ENCODE measurements around the gene SYMPK.

SYMPK gene

DNA sequence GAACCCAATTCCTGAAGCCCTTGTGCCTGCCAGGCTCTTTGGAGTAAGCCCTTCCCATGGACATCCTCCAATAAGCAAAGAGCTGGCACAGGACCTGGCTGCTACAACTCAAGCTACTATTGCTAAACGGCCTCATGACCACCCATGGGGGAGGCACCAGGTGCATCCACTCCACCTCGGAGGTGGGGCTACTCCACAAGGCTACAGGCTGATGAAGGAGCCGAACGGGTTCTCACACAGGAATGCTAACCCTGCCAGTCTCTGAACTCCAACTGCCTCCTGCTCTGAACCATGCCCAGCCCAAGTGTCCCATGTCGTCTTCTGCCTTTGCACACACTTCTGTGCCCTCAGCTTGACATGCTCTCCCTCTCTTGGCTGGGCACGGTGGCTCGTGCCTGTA is 10.0 kb downstream of the SYMPK start:
- H3K14ac ChIP-seq (ENCODE audit: low read length): no peak overlapping the region
- no peaks in the 10 kb centered on the region for H3K27me3 ChIP-seq (ENCODE audit: control insufficient read depth in 3 of 3, insufficient read depth in 3 of 3, low read depth in 1 of 3, low read length in 3 of 3)
- H3K9ac ChIP-seq (ENCODE audit: low read depth, low read length, poor library complexity): no peak overlapping the region
- no peak overlapping the region for H2BK12ac ChIP-seq (ENCODE audit: low read length)
- no peak overlapping the region for H3K18ac ChIP-seq (ENCODE audit: low read length)
- no peak overlapping the region for H4K91ac ChIP-seq (ENCODE audit: low read depth, low read length, poor library complexity)
- H2AFZ ChIP-seq (ENCODE audit: low read length): no peak overlapping the region
- no peak overlapping the region for H2BK15ac ChIP-seq (ENCODE audit: low read length)
- no peak overlapping the region for H2AK5ac ChIP-seq (ENCODE audit: low read depth, low read length)
- H3K27ac ChIP-seq (replicated peaks; ENCODE audit: low read length): no peak overlapping the region
- no peak overlapping the region for H2BK120ac ChIP-seq (ENCODE audit: low read depth, low read length)
- H4K8ac ChIP-seq (ENCODE audit: low read depth, low read length): no peak overlapping the region
- H3K79me1 ChIP-seq (ENCODE audit: low read depth, low read length): peaks cover 6% of the 10 kb centered on the region
- DNase-seq (ENCODE audit: low spot score): no peak
- peaks cover 0 to 2% of the 10 kb centered on the region in 2 donors for H3K9me3 ChIP-seq (replicated peaks in 1 of 2; ENCODE audit: control insufficient read depth in 2 of 2, insufficient read depth in 1 of 2, low read depth in 1 of 2, low read length in 2 of 2)
- no peak overlapping the region for H3K4me3 ChIP-seq (ENCODE audit: low read length in 2 of 2)
- H2BK5ac ChIP-seq (ENCODE audit: low read length): no peak overlapping the region
- H3K4me1 ChIP-seq (ENCODE audit: control insufficient read depth in 2 of 2, insufficient read depth in 1 of 2, low read depth in 1 of 2, low read length in 2 of 2): no peaks in the 10 kb centered on the region
- H3K4me2 ChIP-seq (ENCODE audit: insufficient read depth, low read length, poor library complexity, severe bottlenecking): no peak overlapping the region
- no peak overlapping the region for H3K4ac ChIP-seq (ENCODE audit: low read length)
- WGBS, 2 donors (ENCODE audit: extremely low coverage in 2 of 2, insufficient read length in 2 of 2, insufficient replicate concordance in 1 of 2): no CpG with 5 or more reads among the region's 7 CpGs
- H3K23ac ChIP-seq (ENCODE audit: low read depth, low read length, poor library complexity): no peak overlapping the region
- H3K36me3 ChIP-seq (replicated peaks in 1 of 2; ENCODE audit: control insufficient read depth in 2 of 2, insufficient read depth in 2 of 2, low read length in 2 of 2): peaks cover 42 to 86% of the 10 kb centered on the region in 2 donors

GRCh38 chr19:45852145-45852750 is 10.7 kb downstream of the SYMPK start:
- Histone ChIP-seq H3K4me1 (ENCODE audit: control insufficient read depth in 2 of 2, insufficient read depth in 1 of 2, low read depth in 1 of 2, low read length in 2 of 2) (no peaks in the 10 kb centered on the region), H2BK12ac (ENCODE audit: low read length) (no peak overlapping the region), H3K4ac (ENCODE audit: low read length) (no peak overlapping the region), H3K18ac (ENCODE audit: low read length) (no peak overlapping the region), H3K36me3 (replicated peaks in 1 of 2; ENCODE audit: control insufficient read depth in 2 of 2, insufficient read depth in 2 of 2, low read length in 2 of 2) (peaks cover 49 to 92% of the 10 kb centered on the region in 2 donors), H3K23ac (ENCODE audit: low read depth, low read length, poor library complexity) (no peak overlapping the region), H2BK120ac (ENCODE audit: low read depth, low read length) (no peak overlapping the region), H3K79me1 (ENCODE audit: low read depth, low read length) (peaks cover 5% of the 10 kb centered on the region), H2AFZ (ENCODE audit: low read length) (no peak overlapping the region), H3K4me2 (ENCODE audit: insufficient read depth, low read length, poor library complexity, severe bottlenecking) (no peak overlapping the region), H3K27ac (replicated peaks; ENCODE audit: low read length) (no peak overlapping the region), H3K27me3 (ENCODE audit: control insufficient read depth in 3 of 3, insufficient read depth in 3 of 3, low read depth in 1 of 3, low read length in 3 of 3) (no peaks in the 10 kb centered on the region), H4K8ac (ENCODE audit: low read depth, low read length) (no peak overlapping the region), H3K9me3 (replicated peaks in 1 of 2; ENCODE audit: control insufficient read depth in 2 of 2, insufficient read depth in 1 of 2, low read depth in 1 of 2, low read length in 2 of 2) (peaks cover 0 to 2% of the 10 kb centered on the region in 2 donors), H2BK15ac (ENCODE audit: low read length) (no peak overlapping the region), H2BK5ac (ENCODE audit: low read length) (no peak overlapping the region), H3K4me3 (ENCODE audit: low read length in 2 of 2) (no peak overlapping the region), H3K14ac (ENCODE audit: low read length) (no peak overlapping the region), H3K9ac (ENCODE audit: low read depth, low read length, poor library complexity) (no peak overlapping the region), H4K91ac (ENCODE audit: low read depth, low read length, poor library complexity) (no peak overlapping the region), H2AK5ac (ENCODE audit: low read depth, low read length) (no peak overlapping the region)
- no CpG with 5 or more reads among the region's 10 CpGs for WGBS, 2 donors (ENCODE audit: extremely low coverage in 2 of 2, insufficient read length in 2 of 2, insufficient replicate concordance in 1 of 2)
- no peak for DNase-seq (ENCODE audit: low spot score)

GRCh38 chr19:45848922-45849321 is 14.0 kb downstream of the SYMPK start:
- H3K4ac ChIP-seq (ENCODE audit: low read length): no peak overlapping the region
- no peak overlapping the region for H3K27ac ChIP-seq (replicated peaks; ENCODE audit: low read length)
- H4K91ac ChIP-seq (ENCODE audit: low read depth, low read length, poor library complexity): no peak overlapping the region
- no peak overlapping the region for H3K9ac ChIP-seq (ENCODE audit: low read depth, low read length, poor library complexity)
- H3K18ac ChIP-seq (ENCODE audit: low read length): no peak overlapping the region
- no peak overlapping the region for H3K4me2 ChIP-seq (ENCODE audit: insufficient read depth, low read length, poor library complexity, severe bottlenecking)
- H2BK15ac ChIP-seq (ENCODE audit: low read length): no peak overlapping the region
- H2BK120ac ChIP-seq (ENCODE audit: low read depth, low read length): no peak overlapping the region
- peaks cover 0 to 3% of the 10 kb centered on the region in 2 donors for H3K9me3 ChIP-seq (replicated peaks in 1 of 2; ENCODE audit: control insufficient read depth in 2 of 2, insufficient read depth in 1 of 2, low read depth in 1 of 2, low read length in 2 of 2)
- H3K4me3 ChIP-seq (ENCODE audit: low read length in 2 of 2): no peak overlapping the region
- H2BK5ac ChIP-seq (ENCODE audit: low read length): no peak overlapping the region
- H3K23ac ChIP-seq (ENCODE audit: low read depth, low read length, poor library complexity): no peak overlapping the region
- no peak for DNase-seq (ENCODE audit: low spot score)
- H2AK5ac ChIP-seq (ENCODE audit: low read depth, low read length): no peak overlapping the region
- H3K4me1 ChIP-seq (ENCODE audit: control insufficient read depth in 2 of 2, insufficient read depth in 1 of 2, low read depth in 1 of 2, low read length in 2 of 2): no peaks in the 10 kb centered on the region
- no peak overlapping the region for H4K8ac ChIP-seq (ENCODE audit: low read depth, low read length)
- H3K14ac ChIP-seq (ENCODE audit: low read length): no peak overlapping the region
- H2BK12ac ChIP-seq (ENCODE audit: low read length): no peak overlapping the region
- H3K36me3 ChIP-seq (replicated peaks in 1 of 2; ENCODE audit: control insufficient read depth in 2 of 2, insufficient read depth in 2 of 2, low read length in 2 of 2): peaks cover 53 to 98% of the 10 kb centered on the region in 2 donors
- no peaks in the 10 kb centered on the region for H3K27me3 ChIP-seq (ENCODE audit: control insufficient read depth in 3 of 3, insufficient read depth in 3 of 3, low read depth in 1 of 3, low read length in 3 of 3)
- WGBS, 2 donors (ENCODE audit: extremely low coverage in 2 of 2, insufficient read length in 2 of 2, insufficient replicate concordance in 1 of 2): no CpG with 5 or more reads among the region's 4 CpGs
- H2AFZ ChIP-seq (ENCODE audit: low read length): no peak overlapping the region
- no peaks in the 10 kb centered on the region for H3K79me1 ChIP-seq (ENCODE audit: low read depth, low read length)

GRCh38 chr19:45847663-45848062 is 15.3 kb downstream of the SYMPK start:
- peaks cover 59 to 98% of the 10 kb centered on the region in 2 donors for H3K36me3 ChIP-seq (replicated peaks in 1 of 2; ENCODE audit: control insufficient read depth in 2 of 2, insufficient read depth in 2 of 2, low read length in 2 of 2)

More at GRCh38 chr19:45847663-45848062, 15.3 kb downstream of the SYMPK start:
- no peak overlapping the region for H3K4me3 ChIP-seq (ENCODE audit: low read length in 2 of 2)
- WGBS, 2 donors (ENCODE audit: extremely low coverage in 2 of 2, insufficient read length in 2 of 2, insufficient replicate concordance in 1 of 2): no CpG with 5 or more reads among the region's 13 CpGs
- DNase-seq (ENCODE audit: low spot score): no peak
- H2BK15ac ChIP-seq (ENCODE audit: low read length): no peak overlapping the region
- no peak overlapping the region for H2AFZ ChIP-seq (ENCODE audit: low read length)
- no peaks in the 10 kb centered on the region for H3K27me3 ChIP-seq (ENCODE audit: control insufficient read depth in 3 of 3, insufficient read depth in 3 of 3, low read depth in 1 of 3, low read length in 3 of 3)
- H4K91ac ChIP-seq (ENCODE audit: low read depth, low read length, poor library complexity): no peak overlapping the region
- H3K18ac ChIP-seq (ENCODE audit: low read length): no peak overlapping the region
- H3K14ac ChIP-seq (ENCODE audit: low read length): no peak overlapping the region
- H2BK5ac ChIP-seq (ENCODE audit: low read length): no peak overlapping the region
- no peak overlapping the region for H2BK12ac ChIP-seq (ENCODE audit: low read length)
- H2AK5ac ChIP-seq (ENCODE audit: low read depth, low read length): no peak overlapping the region
- no peak overlapping the region for H4K8ac ChIP-seq (ENCODE audit: low read depth, low read length)
- H3K4ac ChIP-seq (ENCODE audit: low read length): no peak overlapping the region
- H3K23ac ChIP-seq (ENCODE audit: low read depth, low read length, poor library complexity): no peak overlapping the region
- peaks cover 0 to 3% of the 10 kb centered on the region in 2 donors for H3K9me3 ChIP-seq (replicated peaks in 1 of 2; ENCODE audit: control insufficient read depth in 2 of 2, insufficient read depth in 1 of 2, low read depth in 1 of 2, low read length in 2 of 2)
- no peak overlapping the region for H3K4me2 ChIP-seq (ENCODE audit: insufficient read depth, low read length, poor library complexity, severe bottlenecking)
- H3K4me1 ChIP-seq (ENCODE audit: control insufficient read depth in 2 of 2, insufficient read depth in 1 of 2, low read depth in 1 of 2, low read length in 2 of 2): no peaks in the 10 kb centered on the region
- no peak overlapping the region for H2BK120ac ChIP-seq (ENCODE audit: low read depth, low read length)
- no peak overlapping the region for H3K9ac ChIP-seq (ENCODE audit: low read depth, low read length, poor library complexity)
- peaks cover 2% of the 10 kb centered on the region for H3K79me1 ChIP-seq (ENCODE audit: low read depth, low read length)
- H3K27ac ChIP-seq (replicated peaks; ENCODE audit: low read length): no peak overlapping the region
